GM19463 (cell line): ENCODE data around the gene FABP6.
"Not testable (repeated sequence)": the region's sequence is repeated elsewhere in the genome, so short reads cannot be mapped to it uniquely, and the experiment has no call there.

Experiments used
- ATAC-seq: cut with Tn5 transposase; IDR thresholded peaks from one replicate; pipeline ENCODE4 v1.9.1; 2021; ENCODE audit warnings: mild to moderate bottlenecking, moderate library complexity; ENCODE audit not compliant: unreplicated experiment

FABP6 gene, protein sequence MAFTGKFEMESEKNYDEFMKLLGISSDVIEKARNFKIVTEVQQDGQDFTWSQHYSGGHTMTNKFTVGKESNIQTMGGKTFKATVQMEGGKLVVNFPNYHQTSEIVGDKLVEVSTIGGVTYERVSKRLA

DNA sequence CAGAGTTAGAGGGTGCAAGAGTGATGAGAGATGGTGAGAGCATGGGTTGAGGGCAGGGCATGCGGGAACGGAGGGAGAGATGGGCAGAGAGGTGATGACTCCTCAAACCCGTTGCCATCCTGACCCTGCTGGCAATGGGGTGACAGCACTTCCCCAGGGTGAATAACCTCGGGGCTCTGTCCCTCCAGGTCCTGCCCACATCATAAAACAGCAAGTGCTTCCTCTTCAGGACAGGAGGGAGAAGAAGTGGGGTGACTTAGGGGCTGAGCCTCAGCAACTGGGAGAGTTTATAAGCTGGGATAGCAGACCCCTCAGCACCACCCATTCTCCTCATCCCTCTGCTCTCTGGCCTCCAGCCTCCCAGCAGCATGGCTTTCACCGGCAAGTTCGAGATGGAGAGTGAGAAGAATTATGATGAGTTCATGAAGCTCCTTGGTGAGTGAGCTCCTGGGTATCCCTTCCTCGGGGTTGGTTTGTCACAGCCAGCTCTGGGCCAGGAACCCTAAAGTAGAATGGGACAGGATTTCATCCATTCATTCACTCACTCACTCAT lies at the start of gene FABP6:
TSS of gene FABP6 (plus strand) at position 317 of the 553 bp plus-strand sequence. CDS start at position 369, 52 bp downstream.
- ATAC-seq = no peak

DNA sequence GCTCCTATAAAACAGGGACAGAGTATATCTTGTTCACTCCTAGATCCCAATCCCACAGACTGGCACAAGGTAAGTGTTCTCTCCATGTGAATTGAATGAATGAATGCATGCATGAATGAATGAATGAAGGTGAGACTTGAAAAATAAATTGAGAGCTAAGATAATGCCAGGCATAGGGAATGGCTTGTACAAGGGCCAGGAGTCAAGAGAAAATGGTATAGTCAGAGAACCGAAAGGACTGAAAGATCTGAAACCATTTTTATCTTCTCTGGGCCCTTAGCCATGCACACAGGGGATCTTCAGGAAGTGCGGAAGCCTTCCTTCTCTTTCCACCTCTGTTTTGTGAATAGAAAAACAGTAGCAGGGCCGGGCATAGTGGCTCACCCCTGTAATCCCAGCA lies 48.4 kb upstream of the FABP6 start:
- no peak for ATAC-seq

DNA sequence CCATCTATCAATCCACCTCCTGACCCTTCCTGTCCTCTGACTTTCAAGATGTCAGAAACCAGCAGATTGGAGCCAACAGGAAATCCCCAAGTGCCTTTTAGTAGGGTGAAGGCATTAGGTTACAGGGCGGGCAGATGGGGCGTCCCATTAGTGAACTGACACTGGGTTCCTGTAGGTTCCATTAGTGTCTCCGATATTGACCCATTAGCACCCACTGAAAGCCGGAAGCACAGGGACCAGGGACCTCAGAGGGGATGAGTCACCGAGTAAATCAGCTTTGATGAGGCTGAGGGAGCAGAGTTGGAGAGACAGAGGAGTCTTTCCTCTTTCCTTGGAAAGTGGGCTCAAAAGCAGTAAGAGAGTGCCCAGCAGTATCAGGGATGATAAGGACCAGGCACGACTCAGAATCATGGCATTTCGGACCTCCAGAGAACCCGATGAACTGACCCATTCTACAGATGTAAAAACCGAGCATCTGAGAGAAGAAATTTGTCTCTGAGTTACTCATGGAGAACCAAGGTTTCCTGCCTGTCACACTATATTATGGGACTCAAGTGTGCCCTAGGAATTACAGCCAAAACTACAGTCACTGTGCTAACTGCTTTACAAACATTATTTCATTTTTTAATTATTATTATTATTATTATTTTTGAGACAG lies 47.2 kb upstream of the FABP6 start:
- no peak for ATAC-seq

DNA sequence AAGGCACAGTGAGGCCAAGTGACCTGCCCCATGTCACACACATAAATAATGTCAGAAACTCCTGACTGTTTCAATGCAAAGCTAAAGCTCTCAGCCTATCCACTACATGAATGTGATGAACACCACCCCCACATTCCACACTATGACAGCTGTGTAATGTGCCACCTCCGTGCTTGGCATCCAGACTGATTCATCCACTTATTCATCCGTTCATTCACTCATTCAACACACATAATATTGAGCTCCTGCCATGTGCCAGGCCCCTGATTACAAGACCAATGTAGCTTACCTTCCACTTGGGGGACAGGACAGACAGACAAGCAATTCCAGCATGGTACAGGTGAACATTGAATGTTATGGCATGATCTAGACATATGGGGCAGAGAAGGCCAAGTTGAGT lies 46.2 kb upstream of the FABP6 start:
- no peak for ATAC-seq

DNA sequence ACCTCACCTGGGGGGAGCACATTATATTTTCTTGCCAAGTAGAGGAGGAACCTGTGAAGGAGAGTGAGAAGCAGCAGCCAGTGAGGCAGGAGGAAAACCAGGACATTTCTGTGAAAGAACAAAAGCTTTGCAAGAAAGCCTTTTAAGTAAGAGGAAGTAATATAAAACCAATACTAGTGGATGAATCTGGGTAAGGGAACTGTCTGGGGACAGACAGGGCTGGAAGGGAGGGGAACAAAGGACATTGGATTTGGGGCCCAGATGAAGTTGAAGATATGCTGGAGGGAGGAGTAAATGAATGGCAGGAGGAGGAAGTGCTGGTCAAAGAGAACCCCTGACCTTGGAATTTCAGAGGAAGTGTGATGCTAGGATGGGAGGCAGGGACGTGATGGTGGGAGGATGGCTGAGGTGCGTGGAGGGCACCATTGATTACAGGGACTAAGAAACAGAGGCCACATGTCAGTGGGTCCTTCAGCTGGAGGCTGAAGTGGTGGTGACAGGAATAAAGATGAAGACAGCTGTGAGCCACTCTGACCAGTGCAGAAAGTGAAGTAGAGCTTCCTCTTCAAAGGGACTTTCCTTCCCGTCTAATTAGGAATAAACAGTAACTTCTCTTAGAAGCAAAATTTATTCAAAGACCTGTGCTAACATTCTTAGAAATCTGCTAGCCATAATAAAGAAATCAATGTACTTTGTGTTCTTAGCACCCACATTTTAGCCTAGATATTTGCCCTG lies 43.5 kb upstream of the FABP6 start:
- no peak for ATAC-seq

DNA sequence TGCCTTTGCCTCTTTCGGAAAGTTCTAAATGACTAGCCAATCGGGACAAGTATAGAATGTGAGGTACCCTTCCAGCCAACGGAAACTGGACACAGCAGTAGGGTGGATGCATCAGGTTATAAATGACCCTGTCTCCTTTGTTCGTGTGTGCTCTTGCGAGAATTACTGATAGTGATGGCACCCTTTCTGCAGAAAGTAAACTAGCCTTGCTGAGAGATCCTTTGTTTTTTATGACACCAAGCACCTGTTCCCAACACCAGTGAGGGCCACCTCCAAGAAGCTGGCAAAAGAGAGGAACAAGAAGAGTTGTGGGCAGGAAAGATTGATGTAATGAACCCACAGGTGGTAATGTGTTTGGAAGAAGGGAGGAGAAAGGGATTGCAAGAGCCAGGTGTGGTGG lies 42.8 kb upstream of the FABP6 start:
- no peak for ATAC-seq

DNA sequence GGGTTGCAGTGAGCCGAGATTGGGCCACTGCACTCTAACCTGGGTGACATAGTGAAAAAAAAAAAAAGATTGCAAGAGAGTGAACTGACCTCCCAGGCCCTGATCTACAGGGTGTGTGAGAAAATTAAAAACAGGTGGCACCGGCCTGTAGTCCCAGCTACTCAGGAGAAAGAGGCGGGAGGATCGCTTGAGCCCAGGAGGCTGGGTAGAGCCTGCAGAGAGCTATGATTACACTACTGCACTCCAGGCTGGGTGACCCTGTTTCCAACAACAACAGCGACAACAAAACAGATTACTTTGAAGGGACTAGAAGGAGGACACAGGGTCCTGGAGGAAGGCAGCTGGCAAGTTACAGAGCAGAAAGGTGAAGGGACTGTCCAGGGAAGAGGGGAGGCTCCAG lies 42.2 kb upstream of the FABP6 start:
- ATAC-seq = no peak

DNA sequence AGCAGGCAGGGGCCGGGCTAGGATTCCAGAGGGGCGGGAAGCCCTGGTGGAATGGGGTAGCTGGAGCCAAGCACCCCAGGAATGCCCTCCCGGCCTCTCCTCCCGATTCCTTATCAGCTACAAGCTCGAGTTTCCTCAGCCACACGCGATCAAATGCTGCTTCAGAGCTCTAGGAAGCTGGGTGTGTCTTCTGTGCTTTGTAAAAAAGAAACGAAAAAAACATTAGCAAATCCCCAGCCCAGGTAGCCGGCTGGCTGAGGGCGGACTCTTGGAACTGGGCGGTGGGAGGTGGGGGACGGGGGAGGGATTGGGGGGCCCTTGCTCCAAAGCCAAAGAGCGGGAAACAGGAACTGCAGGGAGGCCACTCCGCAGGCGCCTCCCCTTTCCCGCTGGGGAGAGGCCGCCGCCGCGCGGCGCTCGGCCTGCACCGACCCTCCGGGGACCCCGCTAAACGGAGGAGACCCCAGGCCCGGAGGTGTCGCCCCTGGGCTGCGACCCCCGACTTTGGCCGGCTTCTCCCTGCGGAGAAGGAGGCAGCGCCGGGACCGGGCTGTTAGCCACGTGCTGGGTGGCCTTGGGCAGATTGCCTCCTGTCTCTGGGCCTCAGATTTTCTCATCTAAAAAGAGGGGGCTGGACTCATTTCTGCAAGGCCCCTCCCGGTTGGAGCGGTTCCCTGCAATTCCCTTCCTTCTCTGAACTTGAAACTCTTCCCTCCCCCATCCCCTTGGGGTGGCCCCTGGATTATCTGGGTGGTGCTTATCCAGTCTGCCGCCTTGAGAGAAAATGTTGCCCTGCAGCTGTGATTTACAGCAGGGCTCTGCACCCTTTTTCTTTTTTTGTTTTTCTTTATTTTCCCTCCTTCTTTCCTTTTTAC lies 40.9 kb upstream of the FABP6 start:
- no peak for ATAC-seq

DNA sequence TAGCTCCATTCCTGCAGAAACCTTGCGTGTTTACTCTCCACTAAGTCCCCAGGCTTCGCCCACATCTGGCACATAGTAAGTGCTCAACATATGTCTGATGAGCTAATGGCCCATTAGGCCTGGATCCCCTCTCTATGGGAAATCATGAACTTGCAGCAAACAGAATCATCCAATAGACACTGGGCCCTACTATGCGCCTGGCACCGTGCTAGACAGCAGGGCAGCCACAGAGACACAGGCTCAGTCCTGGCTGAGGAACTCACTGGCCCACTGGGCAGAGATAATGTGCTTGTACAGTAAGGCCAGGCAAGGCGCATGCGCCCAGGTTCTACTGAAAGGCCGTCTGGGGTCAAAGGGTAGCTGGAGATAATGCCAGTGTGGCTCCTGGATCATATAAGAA lies 36.9 kb upstream of the FABP6 start:
- no peak for ATAC-seq

DNA sequence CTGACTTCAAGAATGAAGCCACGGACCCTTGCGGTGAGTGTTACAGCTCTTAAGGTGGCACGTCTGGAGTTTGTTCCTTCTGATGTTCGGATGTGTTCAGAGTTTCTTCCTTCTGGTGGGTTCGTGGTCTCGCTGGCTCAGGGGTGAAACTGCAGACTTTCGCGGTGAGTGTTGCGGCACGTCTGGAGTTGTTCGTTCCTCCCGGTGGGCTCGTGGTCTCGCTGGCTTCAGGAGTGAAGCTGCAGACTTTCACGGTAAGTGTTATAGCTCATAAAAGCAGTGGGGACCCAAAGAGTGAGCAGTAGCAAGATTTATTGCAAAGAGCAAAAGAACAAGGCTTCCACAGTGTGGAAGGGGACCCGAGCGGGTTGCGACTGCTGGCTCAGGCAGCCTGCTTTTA lies 36.2 kb upstream of the FABP6 start:
- ATAC-seq = not testable (repeated sequence)

DNA sequence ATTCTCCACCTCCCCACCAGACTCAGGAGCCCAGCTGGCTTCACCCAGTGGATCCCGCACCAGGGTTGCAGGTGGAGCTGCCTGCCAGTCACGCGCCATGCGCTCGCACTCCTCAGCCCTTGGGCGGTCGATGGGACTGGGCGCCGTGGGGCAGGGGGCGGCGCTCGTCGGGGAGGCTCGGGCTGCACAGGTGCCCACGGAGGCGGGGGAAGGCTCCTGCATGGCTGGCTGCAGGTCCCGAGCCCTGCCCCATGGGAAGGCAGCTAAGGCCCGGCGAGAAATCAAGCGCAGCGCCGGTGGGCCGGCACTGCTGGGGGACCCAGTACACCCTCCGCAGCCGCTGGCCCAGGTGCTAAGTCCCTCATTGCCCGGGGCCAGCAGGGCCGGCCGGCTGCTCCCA lies 35.5 kb upstream of the FABP6 start:
- ATAC-seq = not testable (repeated sequence)

DNA sequence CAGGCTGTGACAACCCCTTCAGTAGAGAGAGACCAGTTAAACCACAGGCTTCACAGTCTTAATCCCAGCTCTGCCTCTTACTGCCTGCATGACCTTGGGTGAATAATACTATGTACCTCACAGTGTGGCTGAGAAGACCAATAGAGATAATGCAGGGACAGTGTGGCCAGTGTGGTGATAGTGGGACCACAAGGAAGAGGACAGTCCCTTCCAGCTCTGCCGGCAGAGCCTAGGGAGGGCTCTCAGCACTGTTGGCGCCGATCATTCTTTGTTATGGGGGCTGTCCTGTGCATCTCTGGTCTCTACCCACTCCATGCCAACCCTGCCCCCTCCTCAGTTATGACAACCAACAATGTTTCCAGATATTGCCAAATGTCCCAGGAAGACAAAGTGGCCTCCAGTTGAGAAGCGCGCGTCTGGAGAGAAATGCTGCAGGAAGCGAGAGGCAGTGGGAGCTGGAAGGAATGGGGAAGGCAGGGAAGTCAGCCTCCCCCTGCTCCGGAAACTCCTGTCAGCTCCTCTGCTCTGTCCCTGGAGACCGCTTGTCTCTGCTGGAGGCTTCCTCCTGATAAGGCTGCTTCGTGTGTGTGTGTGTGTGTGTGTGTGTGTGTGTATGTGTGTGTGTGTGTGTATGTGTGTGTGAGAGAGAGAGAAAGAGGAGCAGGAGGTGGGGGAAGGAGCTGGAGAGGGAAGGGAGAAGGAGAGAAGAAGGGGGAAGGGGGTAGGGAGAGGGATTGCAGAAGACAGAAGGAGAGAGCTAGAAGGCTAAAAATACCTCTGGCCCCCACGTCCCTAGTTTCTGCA lies 31.8 kb upstream of the FABP6 start:
- no peak for ATAC-seq

DNA sequence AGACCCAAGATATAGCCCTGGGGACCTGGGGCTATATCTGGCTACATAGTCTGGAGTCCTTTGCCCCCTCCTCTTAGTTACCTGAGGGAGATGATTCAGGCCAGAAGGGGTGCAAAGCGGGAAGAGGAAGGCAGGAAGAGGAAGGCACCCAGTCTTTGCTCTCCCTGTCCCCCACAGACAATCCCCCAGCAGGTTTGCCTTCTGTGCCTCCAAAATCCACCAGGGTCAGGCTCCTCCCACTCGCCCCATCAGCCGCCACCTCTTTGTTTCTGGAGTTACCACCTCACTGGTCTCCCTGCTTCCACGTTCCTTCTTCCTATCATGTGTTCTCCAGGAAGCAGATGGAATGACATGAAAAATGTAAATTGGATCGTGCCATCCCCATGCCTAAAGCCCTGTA lies 31.2 kb upstream of the FABP6 start:
- ATAC-seq = no peak

DNA sequence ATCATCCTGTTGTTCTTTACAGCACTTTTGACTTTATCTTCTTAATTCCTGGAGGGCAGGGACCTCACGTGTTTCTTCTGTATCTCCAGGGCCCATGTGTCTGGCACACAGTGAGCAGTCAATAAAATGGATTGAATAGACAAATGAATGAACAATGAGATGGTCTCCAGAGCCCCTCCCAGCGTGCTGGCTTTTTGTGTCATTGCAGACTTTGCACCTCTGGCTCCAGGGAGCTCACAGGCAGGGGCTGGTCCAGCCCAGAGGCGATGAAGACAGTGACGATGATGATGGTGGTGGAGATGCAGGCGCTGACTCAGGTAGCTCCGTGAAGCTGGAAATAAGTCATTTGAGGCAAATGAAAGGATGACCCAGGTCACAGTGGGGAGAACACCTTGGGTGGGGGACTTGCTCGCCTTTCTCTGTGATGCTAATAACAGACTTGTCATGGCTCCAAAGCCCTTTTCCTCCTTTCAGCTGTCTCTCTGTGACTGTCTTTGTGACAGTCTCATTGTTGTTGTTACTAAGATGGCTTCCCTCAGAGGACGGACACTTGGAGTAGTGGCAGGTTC lies 30.4 kb upstream of the FABP6 start:
- no peak for ATAC-seq

DNA sequence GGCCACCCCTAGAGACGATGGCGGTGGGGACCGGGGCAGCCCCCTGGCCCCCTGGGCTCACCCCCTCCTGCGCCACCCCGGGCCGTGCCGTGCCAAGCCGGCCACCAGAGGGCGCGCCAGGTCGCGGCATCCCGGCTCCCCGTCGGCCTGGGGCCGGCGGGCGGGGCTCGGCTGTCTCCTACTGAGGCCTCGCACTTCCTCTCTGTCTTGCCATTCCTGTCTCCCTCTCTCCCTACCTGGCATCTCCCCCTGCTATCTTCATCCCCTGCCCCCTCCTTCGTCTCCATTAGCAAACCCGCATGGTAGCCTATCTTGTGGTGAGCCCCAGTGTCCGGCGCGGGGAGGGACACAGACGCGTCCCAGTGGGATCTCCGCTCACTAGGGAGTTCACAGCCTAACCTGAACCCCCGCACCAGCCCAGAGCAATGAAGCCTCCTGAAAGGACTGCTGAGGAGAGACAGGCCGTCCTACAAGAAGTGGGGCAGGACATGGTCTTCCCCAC lies 29.8 kb upstream of the FABP6 start:
- peak; percentile 96 for ATAC-seq

DNA sequence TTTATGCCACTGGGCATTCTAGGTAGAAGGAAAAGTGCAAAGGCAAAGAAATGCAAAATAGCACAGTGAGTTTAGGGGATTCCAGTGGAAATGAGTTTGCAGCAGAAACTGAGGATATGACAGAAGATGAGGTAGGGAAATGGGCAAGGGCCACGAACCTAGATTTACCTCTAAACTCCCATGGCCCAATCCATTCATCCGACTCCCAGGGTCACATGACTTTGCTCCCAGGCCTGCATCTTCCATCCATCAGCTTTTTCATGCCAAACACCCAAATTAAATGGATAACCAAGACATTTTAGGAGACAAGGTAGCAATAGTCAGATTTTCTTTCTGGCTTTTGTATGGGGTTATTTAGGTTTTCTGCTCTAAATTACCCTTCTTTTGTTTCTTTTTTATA lies 22.2 kb upstream of the FABP6 start:
- ATAC-seq = no peak

DNA sequence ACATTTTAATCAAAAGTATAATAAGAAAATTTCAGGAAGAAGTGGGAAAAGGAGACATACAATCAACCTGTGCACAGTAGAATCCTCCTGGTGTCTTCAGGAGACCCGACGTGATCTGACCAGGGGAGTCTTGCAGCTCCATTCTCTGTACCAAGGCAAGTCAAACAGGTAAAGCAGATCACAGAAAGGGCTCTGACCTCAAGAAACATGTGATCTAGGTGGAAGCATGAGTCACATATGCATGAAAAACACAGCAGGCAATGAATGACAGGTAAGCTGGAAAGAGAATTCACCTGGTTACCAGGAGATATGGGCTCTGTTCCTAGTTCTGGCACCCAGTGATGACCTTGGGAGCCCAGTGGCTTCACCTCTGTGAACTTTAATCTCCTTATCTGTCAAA lies 19.4 kb upstream of the FABP6 start:
- ATAC-seq = no peak

DNA sequence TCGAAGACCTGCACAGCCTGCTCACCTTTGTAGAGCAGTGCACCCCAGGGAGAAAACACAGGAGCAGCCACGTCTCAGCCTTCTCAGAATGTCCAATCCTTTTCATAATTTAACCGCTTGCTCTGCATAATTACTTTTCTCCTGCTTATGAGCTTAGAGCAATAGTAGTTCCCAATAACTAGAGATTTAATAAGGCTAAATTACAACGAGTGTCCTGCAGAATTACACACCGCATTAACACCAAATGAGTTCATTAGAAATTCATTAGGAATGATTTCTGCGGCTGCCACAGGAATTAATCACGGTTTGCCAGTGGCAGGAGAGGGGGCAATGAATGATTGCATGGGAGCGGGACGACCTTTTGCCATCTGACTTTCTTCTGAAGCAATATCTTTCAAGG lies 18.7 kb upstream of the FABP6 start:
- no peak for ATAC-seq

DNA sequence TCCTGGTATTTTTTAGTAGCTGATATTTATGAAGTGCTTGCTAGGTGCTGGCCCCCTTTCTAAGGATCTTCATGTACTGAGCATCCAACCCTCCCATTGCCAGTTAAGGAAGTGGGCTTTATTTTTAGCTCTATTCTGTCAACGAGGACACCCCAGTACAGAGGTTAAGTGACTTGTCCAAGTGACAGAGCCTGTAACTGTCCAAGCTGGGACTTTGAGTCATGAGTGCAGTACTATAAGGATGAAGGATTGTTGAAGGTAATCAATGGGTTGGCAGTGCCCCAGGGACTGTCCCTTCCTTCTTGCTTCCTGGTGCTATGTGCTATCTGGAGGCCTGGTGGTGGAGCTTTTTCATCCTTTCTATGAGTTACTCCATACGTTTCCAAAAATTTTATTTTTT lies 18.0 kb upstream of the FABP6 start:
- ATAC-seq = no peak

DNA sequence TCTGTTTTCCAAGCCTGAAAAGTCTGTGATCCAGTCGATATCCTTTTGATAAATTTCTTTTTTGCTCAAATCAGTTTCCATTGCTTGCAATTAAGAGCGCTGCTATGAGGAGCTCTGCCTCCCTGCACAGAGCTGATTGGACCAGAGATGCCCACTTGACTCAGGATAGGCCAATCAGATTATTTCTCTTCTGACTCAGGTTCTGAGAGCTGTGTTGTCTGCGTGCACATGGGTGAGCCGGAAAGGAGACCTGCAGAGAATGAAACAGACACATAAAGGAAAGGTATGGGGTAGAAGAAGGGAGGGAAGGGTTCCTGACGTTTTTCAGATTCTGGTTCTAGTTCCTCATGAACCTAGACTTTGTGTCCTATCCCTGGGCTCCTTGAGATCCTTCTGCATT lies 15.8 kb upstream of the FABP6 start:
- no peak for ATAC-seq
